ENCODE measurements around the gene P2RX3. TPM values are rescaled to one million over a fixed set of nuclear protein-coding genes. Genes with fewer than 3 reads are reported as not detected.
A peak's percentile ranks its signal among the peaks of the same experiment; 100 is the strongest.
"Not testable (repeated sequence)": the region's sequence is repeated elsewhere in the genome, so short reads cannot be mapped to it uniquely, and the experiment has no call there.

The P2RX3 gene
- polyA plus RNA-seq, 2 donors: not detected

DNA sequence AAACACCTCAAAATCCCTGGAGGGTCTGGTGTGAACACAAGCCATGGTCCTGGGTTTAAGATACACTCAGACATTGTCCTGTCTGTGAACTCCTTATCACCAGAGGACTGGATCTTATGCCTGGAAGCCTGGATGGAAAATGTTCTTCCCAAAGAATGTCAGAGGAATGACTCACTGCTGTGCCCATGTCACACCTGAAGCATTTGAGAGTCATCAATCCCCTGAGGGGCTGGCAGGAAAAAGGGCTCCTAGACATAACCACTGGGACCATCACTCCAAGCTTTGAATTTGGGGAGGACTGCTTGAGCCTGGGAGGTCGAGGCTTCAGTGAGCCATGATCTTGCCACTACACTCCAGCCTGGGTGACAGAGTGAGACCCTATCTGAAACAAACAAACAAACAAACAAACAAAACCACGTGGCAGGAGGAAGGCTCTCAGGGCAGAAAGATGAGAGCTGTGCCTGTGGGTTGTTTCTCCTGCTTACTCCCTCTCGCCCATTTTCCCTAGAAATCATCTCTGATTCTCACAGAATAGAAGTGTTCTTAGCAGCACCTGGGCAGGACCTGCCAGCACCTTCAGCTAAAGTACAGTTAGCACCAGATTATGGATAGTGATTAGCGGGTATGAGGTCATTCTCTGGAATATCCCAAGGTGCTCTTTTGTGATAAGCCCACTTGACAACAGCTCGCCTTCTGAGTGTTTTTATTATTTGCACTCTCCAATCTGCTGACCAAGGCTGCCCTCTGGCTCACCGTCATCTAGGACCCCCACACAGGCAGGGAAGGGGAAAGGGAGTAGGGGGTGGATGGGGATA is 64.2 kb downstream of the P2RX3 start:
- Histone ChIP-seq H3K4me1 (ENCODE audit: control insufficient read depth in 2 of 2, insufficient read depth in 2 of 2, low read length in 1 of 2) (peaks cover 0 to 4% of the 10 kb centered on the region in 2 donors), H3K9me3 (ENCODE audit: control insufficient read depth in 2 of 2, insufficient read depth in 1 of 2, low read depth in 1 of 2, low read length in 1 of 2) (no peaks in the 10 kb centered on the region), H3K36me3 (ENCODE audit: control insufficient read depth in 2 of 2, insufficient read depth in 2 of 2, low read length in 1 of 2) (peaks cover 0 to 4% of the 10 kb centered on the region in 2 donors), H3K27me3 (ENCODE audit: control insufficient read depth in 1 of 2, insufficient read depth in 2 of 2, low read length in 2 of 2) (no peaks in the 10 kb centered on the region), H3K4me3 (ENCODE audit: low read depth in 1 of 2, low read length in 2 of 2) (no peak overlapping the region), H3K27ac (ENCODE audit: low read depth in 2 of 2, low read length in 1 of 2) (no peak overlapping the region)
- WGBS, 2 donors: 63 to 68% methylated on average over 6 of the region's 6 CpGs

DNA sequence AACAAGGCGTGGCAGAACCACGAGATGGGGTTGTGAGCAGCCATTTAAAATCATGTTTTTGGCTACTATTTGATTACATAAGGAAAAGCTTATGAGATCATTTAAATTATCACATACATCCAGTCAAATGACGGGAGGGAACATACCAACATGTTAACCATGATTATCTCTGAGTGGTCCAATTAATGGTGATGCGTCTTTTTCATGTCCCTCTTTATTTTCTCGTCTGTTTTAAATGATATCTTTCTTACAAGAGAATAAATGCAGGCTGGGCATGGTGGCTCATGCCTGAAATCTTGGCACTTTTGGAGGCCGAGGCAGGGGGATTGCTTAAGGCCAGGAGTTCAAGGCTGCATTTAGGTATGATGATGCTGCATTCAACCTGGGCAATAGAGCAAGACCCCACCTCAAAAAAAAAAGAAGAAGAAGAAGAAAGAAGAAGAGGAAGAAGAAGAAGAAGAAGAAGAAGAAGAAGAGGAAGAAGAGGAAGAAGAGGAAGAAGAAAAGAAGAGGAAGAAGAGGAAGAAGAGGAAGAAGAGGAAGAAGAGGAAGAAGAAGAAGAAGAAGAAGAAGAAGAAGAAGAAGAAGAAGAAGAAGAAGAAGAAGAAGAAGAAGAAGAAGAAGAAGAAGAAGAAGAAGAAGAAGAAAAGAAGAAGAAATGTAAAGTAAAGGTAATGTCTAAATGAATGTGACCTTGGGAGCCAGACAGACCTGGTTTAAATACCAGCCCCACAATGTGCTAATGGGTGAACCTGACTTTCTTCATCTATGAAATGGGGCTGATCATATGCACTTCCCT is 65.0 kb downstream of the P2RX3 start:
- 83 to 84% methylated on average over 6 of the region's 6 CpGs for WGBS, 2 donors

DNA sequence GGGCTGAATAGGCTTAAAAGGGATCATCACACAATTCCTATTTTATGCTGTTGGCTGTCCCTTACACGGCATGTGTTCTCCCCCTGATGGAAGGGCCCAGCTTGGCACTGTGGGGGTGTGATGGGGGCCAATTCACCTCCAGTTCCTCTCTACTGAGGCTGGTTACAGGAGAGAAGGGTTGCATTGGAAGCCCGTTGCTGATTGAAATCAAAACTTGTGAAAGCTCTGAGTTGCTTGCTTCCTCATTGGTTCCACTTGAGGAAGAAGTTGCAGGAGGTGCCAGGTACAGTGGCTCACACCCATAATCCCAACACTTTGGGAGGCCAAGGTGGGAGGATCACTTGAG is 65.6 kb downstream of the P2RX3 start:
- Histone ChIP-seq H3K4me1 (ENCODE audit: control insufficient read depth in 2 of 2, insufficient read depth in 2 of 2, low read length in 1 of 2) (peaks cover 0 to 4% of the 10 kb centered on the region in 2 donors), H3K27ac (ENCODE audit: low read depth in 2 of 2, low read length in 1 of 2) (no peak overlapping the region), H3K27me3 (ENCODE audit: control insufficient read depth in 1 of 2, insufficient read depth in 2 of 2, low read length in 2 of 2) (no peaks in the 10 kb centered on the region), H3K9me3 (ENCODE audit: control insufficient read depth in 2 of 2, insufficient read depth in 1 of 2, low read depth in 1 of 2, low read length in 1 of 2) (no peaks in the 10 kb centered on the region), H3K36me3 (ENCODE audit: control insufficient read depth in 2 of 2, insufficient read depth in 2 of 2, low read length in 1 of 2) (peaks cover 0 to 13% of the 10 kb centered on the region in 2 donors), H3K4me3 (ENCODE audit: low read depth in 1 of 2, low read length in 2 of 2) (no peak overlapping the region)
- WGBS, 2 donors: 72 to 89% methylated on average over 2 of the region's 2 CpGs

More for the DNA sequence above, 65.0 kb downstream of the P2RX3 start:
- H3K27me3 ChIP-seq (ENCODE audit: control insufficient read depth in 1 of 2, insufficient read depth in 2 of 2, low read length in 2 of 2); H3K36me3 ChIP-seq (ENCODE audit: control insufficient read depth in 2 of 2, insufficient read depth in 2 of 2, low read length in 1 of 2); H3K4me3 ChIP-seq (ENCODE audit: low read depth in 1 of 2, low read length in 2 of 2); H3K9me3 ChIP-seq (ENCODE audit: control insufficient read depth in 2 of 2, insufficient read depth in 1 of 2, low read depth in 1 of 2, low read length in 1 of 2); H3K27ac ChIP-seq (ENCODE audit: low read depth in 2 of 2, low read length in 1 of 2); H3K4me1 ChIP-seq (ENCODE audit: control insufficient read depth in 2 of 2, insufficient read depth in 2 of 2, low read length in 1 of 2): not testable (repeated sequence)

DNA sequence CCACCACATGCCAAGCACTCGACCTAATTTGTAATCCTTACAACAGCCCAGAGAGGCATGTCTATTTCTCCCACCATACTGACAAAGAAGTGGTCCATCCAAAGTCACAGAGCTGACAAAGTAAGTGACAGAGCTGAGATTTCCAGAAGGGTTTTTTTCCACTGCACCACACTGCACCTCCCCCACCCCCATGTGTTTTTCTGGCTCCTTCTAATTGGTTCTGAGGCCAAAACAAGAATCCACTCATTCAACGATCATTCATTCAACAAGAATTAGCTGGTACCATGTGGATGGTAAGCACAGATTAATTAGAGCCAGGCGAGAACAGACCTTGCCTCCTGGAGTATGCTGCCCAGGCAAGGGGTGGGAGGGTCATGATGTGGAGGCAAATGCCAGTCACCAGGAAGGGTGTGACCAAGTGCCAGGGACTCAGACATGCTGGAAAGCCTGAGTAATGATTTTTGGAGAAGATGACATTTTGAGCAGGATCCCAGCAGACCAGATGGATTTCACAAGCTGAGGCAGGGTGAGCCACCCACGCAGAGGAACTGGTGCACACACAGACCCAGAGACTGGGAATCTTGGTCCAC is 67.2 kb downstream of the P2RX3 start:
- H3K4me1 ChIP-seq (ENCODE audit: control insufficient read depth in 2 of 2, insufficient read depth in 2 of 2, low read length in 1 of 2): peaks cover 0 to 4% of the 10 kb centered on the region in 2 donors
- no peak overlapping the region for H3K27ac ChIP-seq (ENCODE audit: low read depth in 2 of 2, low read length in 1 of 2)
- 73 to 74% methylated on average over 4 of the region's 4 CpGs for WGBS, 2 donors
- no peaks in the 10 kb centered on the region for H3K9me3 ChIP-seq (ENCODE audit: control insufficient read depth in 2 of 2, insufficient read depth in 1 of 2, low read depth in 1 of 2, low read length in 1 of 2)
- H3K4me3 ChIP-seq (ENCODE audit: low read depth in 1 of 2, low read length in 2 of 2): no peak overlapping the region
- peaks cover 0 to 24% of the 10 kb centered on the region in 2 donors for H3K36me3 ChIP-seq (ENCODE audit: control insufficient read depth in 2 of 2, insufficient read depth in 2 of 2, low read length in 1 of 2)
- H3K27me3 ChIP-seq (ENCODE audit: control insufficient read depth in 1 of 2, insufficient read depth in 2 of 2, low read length in 2 of 2): no peaks in the 10 kb centered on the region

DNA sequence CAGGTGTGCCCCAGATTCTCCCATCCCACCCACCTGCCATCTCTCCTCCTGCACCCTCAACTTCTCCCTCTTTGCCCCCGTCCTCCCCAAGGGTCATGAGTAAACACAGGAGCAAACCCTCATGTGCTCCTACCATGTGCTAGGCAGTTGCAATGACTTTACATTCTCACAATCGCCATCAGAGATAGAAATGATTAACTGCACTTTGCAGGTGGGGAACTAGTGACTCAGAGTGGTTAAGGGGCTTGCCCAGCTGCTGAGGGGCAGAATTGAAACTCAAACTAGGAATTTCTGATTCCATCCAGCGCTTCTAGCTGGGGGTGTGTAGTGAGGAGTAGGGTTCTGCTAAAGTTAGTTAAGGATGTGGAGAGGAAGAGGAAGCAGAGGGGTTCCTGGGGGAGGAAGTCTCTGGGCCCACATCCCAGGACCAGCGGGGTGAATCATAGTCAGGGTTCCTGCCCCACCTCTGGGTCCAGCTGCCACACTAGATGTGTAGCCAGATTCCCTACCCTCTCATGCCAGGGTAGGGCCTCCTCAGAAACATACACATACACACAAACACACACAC is 68.3 kb downstream of the P2RX3 start:
- H3K9me3 ChIP-seq (ENCODE audit: control insufficient read depth in 2 of 2, insufficient read depth in 1 of 2, low read depth in 1 of 2, low read length in 1 of 2): no peaks in the 10 kb centered on the region
- peaks cover 0 to 4% of the 10 kb centered on the region in 2 donors for H3K4me1 ChIP-seq (ENCODE audit: control insufficient read depth in 2 of 2, insufficient read depth in 2 of 2, low read length in 1 of 2)
- peaks cover 0 to 27% of the 10 kb centered on the region in 2 donors for H3K36me3 ChIP-seq (ENCODE audit: control insufficient read depth in 2 of 2, insufficient read depth in 2 of 2, low read length in 1 of 2)
- H3K27ac ChIP-seq (ENCODE audit: low read depth in 2 of 2, low read length in 1 of 2): no peak overlapping the region
- 59 to 72% methylated on average over 4 of the region's 4 CpGs for WGBS, 2 donors
- H3K27me3 ChIP-seq (ENCODE audit: control insufficient read depth in 1 of 2, insufficient read depth in 2 of 2, low read length in 2 of 2): no peaks in the 10 kb centered on the region
- no peak overlapping the region for H3K4me3 ChIP-seq (ENCODE audit: low read depth in 1 of 2, low read length in 2 of 2)

DNA sequence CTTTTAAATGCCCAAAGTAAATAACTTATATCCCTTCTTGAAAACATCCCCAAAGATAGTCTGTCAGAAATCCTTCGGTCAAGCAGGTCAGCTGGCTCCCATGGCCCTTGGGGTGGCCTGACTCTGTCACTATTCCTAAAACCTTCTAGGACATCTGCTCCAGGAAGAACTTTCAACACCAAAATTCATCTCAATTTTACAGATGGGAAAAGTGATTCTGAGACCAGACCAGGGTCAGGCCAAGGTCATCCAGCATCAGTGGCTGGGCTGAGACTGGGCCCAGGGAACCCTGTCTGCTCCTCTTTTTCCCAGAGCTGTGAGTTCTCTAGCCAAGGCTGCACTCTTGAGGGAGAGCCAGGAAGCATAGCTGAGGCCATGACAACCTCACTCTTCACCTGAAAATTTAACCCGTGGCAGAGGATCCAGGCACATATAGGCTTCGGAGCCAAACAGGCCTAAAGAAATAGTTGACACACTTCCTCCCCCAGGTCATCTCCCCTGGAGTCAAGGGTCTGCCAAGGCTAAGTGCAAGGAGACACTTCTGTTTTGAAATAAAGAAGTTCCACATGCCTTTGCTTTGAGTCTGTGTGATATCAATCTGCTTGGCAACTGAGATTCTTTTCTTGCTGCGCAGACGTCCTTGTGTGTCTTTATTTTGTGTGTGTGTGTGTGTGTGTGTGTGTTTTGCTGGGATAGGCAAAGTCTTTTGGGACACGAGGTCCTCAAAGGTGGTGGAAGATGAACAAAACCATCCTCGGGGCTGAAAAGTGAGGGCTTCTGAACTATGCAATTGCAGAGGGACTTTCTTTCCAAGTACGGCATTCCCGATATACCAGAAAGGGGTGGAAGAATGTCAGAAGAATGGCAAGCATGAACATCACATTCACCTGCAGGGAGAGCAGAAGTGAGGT is 69.1 kb downstream of the P2RX3 start:
- H3K9me3 ChIP-seq (ENCODE audit: control insufficient read depth in 2 of 2, insufficient read depth in 1 of 2, low read depth in 1 of 2, low read length in 1 of 2): no peaks in the 10 kb centered on the region
- 77 to 84% methylated on average over 9 of the region's 9 CpGs for WGBS, 2 donors
- H3K4me3 ChIP-seq (ENCODE audit: low read depth in 1 of 2, low read length in 2 of 2): no peak overlapping the region
- H3K36me3 ChIP-seq (ENCODE audit: control insufficient read depth in 2 of 2, insufficient read depth in 2 of 2, low read length in 1 of 2): peaks cover 0 to 27% of the 10 kb centered on the region in 2 donors
- peaks cover 0 to 4% of the 10 kb centered on the region in 2 donors for H3K4me1 ChIP-seq (ENCODE audit: control insufficient read depth in 2 of 2, insufficient read depth in 2 of 2, low read length in 1 of 2)
- H3K27me3 ChIP-seq (ENCODE audit: control insufficient read depth in 1 of 2, insufficient read depth in 2 of 2, low read length in 2 of 2): no peaks in the 10 kb centered on the region
- H3K27ac ChIP-seq (ENCODE audit: low read depth in 2 of 2, low read length in 1 of 2): peak overlapping the region; percentile 6 to 43

DNA sequence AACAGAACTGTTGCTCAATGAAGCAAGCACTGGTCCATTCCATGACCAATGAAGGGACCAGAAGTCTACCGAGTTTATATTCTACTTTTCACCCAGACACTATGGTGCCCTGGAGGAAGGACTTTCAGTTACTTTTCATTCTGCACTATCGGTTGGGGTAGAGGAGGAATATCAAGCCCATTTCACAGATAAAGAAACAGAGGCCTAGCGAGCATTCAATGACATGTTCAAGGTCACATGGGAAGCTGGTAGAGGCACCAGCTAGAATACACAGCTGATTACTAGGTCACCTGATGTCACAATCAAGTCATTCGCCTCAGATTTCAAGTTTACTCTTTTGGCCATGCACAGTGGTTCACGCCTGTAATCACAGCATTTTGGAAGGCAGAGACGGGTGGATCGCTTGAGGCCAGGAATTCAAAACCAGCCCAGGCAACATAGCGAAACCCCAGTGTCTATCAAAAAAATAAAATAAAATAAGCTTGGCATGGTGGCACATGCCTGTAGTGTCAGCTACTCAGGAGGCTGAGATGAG is 69.9 kb downstream of the P2RX3 start:
- peaks cover 0 to 4% of the 10 kb centered on the region in 2 donors for H3K4me1 ChIP-seq (ENCODE audit: control insufficient read depth in 2 of 2, insufficient read depth in 2 of 2, low read length in 1 of 2)
- no peak overlapping the region for H3K27ac ChIP-seq (ENCODE audit: low read depth in 2 of 2, low read length in 1 of 2)
- no peak overlapping the region for H3K4me3 ChIP-seq (ENCODE audit: low read depth in 1 of 2, low read length in 2 of 2)
- peaks cover 0 to 27% of the 10 kb centered on the region in 2 donors for H3K36me3 ChIP-seq (ENCODE audit: control insufficient read depth in 2 of 2, insufficient read depth in 2 of 2, low read length in 1 of 2)
- H3K9me3 ChIP-seq (ENCODE audit: control insufficient read depth in 2 of 2, insufficient read depth in 1 of 2, low read depth in 1 of 2, low read length in 1 of 2): no peaks in the 10 kb centered on the region
- 89 to 92% methylated on average over 8 of the region's 8 CpGs for WGBS, 2 donors
- H3K27me3 ChIP-seq (ENCODE audit: control insufficient read depth in 1 of 2, insufficient read depth in 2 of 2, low read length in 2 of 2): no peaks in the 10 kb centered on the region

DNA sequence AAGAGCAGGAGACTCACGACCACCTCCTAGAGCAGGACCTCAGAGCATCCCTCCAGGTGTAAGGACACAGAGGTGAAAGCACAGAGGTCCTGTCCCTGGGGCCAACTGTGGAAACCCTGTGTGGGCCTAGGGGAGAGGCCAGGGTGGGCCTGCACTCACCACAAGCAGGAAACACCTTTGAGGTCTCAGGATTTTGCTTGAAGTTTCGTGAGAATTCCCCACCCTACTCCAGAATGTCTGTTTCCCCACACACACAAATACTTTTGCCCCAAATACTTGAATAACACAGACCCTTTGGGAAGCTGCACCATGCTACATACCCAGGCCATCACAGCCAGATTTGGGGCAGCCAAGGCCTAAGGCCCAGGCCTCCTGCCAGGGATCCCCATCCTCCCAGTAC is 70.6 kb downstream of the P2RX3 start:
- Histone ChIP-seq H3K4me1 (ENCODE audit: control insufficient read depth in 2 of 2, insufficient read depth in 2 of 2, low read length in 1 of 2) (peaks cover 0 to 4% of the 10 kb centered on the region in 2 donors), H3K36me3 (ENCODE audit: control insufficient read depth in 2 of 2, insufficient read depth in 2 of 2, low read length in 1 of 2) (peaks cover 0 to 30% of the 10 kb centered on the region in 2 donors), H3K9me3 (ENCODE audit: control insufficient read depth in 2 of 2, insufficient read depth in 1 of 2, low read depth in 1 of 2, low read length in 1 of 2) (no peaks in the 10 kb centered on the region), H3K27ac (ENCODE audit: low read depth in 2 of 2, low read length in 1 of 2) (no peak overlapping the region), H3K27me3 (ENCODE audit: control insufficient read depth in 1 of 2, insufficient read depth in 2 of 2, low read length in 2 of 2) (no peaks in the 10 kb centered on the region), H3K4me3 (ENCODE audit: low read depth in 1 of 2, low read length in 2 of 2) (no peak overlapping the region)
- 67 to 72% methylated on average over 2 of the region's 2 CpGs for WGBS, 2 donors

All from esophagus (tissue), 2 donors.